Uterus (tissue), 2 donors: ENCODE results near the gene OR2A7.
"Not testable (repeated sequence)": the region's sequence is repeated elsewhere in the genome, so short reads cannot be mapped to it uniquely, and the experiment has no call there.

Source experiments
- CTCF ChIP-seq, 4 experiments: fragments of 200-600 bp in 2 of 4; fragments of 450-650 bp in 2 of 4; sonication (generic) in 2 of 4; IDR thresholded peaks; one replicate each; pipeline ENCODE4 v1.5.1; 2016 to 2019; ENCODE audit warnings: antibody characterized with exemption in 4 of 4, mild to moderate bottlenecking in 2 of 4, moderate library complexity in 1 of 4
- POLR2A ChIP-seq, 2 donors: fragments of 450-650 bp; IDR thresholded peaks; one replicate each; pipeline ENCODE4 v1.6.1; 2016; ENCODE audit warnings: antibody characterized with exemption in 2 of 2, mild to moderate bottlenecking in 1 of 2, moderate library complexity in 1 of 2

GRCh38 chr7:144226866-144227265, 37.7 kb downstream of the OR2A7 start:
- TF ChIP-seq CTCF, POLR2A (IDR thresholded peaks at IDR 0.05): not testable (repeated sequence)
